Adrenal gland (tissue), 12 donors: ENCODE data around the gene CRYGC. TPM values are rescaled to one million over a fixed set of nuclear protein-coding genes. Genes with fewer than 3 reads are reported as not detected.
"Not testable (repeated sequence)": the region's sequence is repeated elsewhere in the genome, so short reads cannot be mapped to it uniquely, and the experiment has no call there.

Experiments used
- DNase-seq, 7 donors: peaks; one replicate each; pipeline ENCODE4 v3.0.0-alpha.2; 2019 to 2020
- H3K27ac ChIP-seq, 5 donors: fragments of 200-600 bp; sonication (generic) in 4 of 5; 1 replicate in 3 of 5; 2 replicates in 2 of 5; pipeline versions ENCODE4 v1.5.1 to v1.8.0; 2016 to 2020; ENCODE audit warnings: mild to moderate bottlenecking in 1 of 5
- H3K27me3 ChIP-seq: fragments of 200-600 bp; 2 replicates; pipeline ENCODE4 v1.8.0; 2021
- H3K36me3 ChIP-seq, 2 donors: fragments of 200-600 bp; replicated peaks in 1 of 2; 1 replicate in 1 of 2; 2 replicates in 1 of 2; pipeline versions ENCODE4 v1.5.1 to v1.8.0; 2018 to 2022
- H3K4me1 ChIP-seq, 2 donors: fragments of 200-600 bp; replicated peaks in 1 of 2; 1 replicate in 1 of 2; 2 replicates in 1 of 2; pipeline versions ENCODE4 v1.5.1 to v1.8.0; 2018 to 2021
- H3K4me3 ChIP-seq, 4 donors: fragments of 200-600 bp; sonication (generic) in 3 of 4; one replicate each; pipeline ENCODE4 v1.5.1; 2016 to 2018
- H3K9me3 ChIP-seq, 3 donors: fragments of 200-600 bp; sonication (generic) in 1 of 3; replicated peaks in 1 of 3; 1 replicate in 2 of 3; 2 replicates in 1 of 3; pipeline versions ENCODE4 v1.5.1 to v1.8.0; 2016 to 2021
- CTCF ChIP-seq, 6 experiments: fragments of 450-650 bp in 4 of 6; fragments of 200-600 bp in 2 of 6; sonication (generic) in 1 of 6; IDR thresholded peaks; 1 replicate in 5 of 6; 2 replicates in 1 of 6; pipeline versions ENCODE4 v1.5.1 to v1.8.0; 2016 to 2021; ENCODE audit warnings: antibody characterized with exemption in 6 of 6, mild to moderate bottlenecking in 2 of 6, moderate library complexity in 1 of 6
- POLR2A ChIP-seq, 2 donors: fragments of 450-650 bp; IDR thresholded peaks; one replicate each; pipeline ENCODE4 v1.6.1; 2017; ENCODE audit warnings: antibody characterized with exemption in 2 of 2, mild to moderate bottlenecking in 2 of 2, moderate library complexity in 1 of 2
- WGBS, 4 donors: extraction: QIAGEN DNeasy Blood & Tissue Kit in 2 of 4; methylation state at CpG; one replicate each; pipeline versions ENCODE4 v1.1.5 to v1.1.7; 2013 to 2017; 5-methylcytosine and 5-hydroxymethylcytosine counted together
- intact Hi-C, 2 donors: fragments of 100-400 bp; cut with DNase I; formaldehyde crosslinking; loops; one replicate each; pipeline versions ENCODE4 v1.14.1 to v1.15.0; 2022 to 2023
- polyA plus RNA-seq, 3 donors: library from polyadenylated mRNA; stranded (reverse); fragments of 200-250 nt in 2 of 3; fragments of 350-450 nt in 1 of 3; fragmentation: Illumina TruSeq in 1 of 3; extraction: RNeasy Lipid Tissue Mini Kit (QIAGEN cat#74804) in 1 of 3; gene quantifications; one replicate each; pipeline ENCODE4 v1.2.3, GENCODE V29; 2013 to 2014
- total RNA-seq, 9 donors: library from RNA; depleted of rRNA in 4 of 9; stranded (reverse); fragments of >200 nt in 4 of 9; fragments of 120-200 nt in 1 of 9; fragmentation: NEBNext Ultra II Directional in 1 of 9; extraction: Animal tissue kit (Norgen Biotek cat#: 25700) in 1 of 9; gene quantifications; one replicate each; pipeline versions ENCODE4 v1.1.0 to v1.2.4, GENCODE V29; 2013 to 2023
- donor health status: healthy with polysubstance abuse.
- donor health status: Bipolar disorder and iron deficiency.
- donor health status: DM: yes; HTN: yes; CAD: no.
- donor health status: DM: no; HTN: no; CAD: no.
- donor health status: DM: no; HTN: no; CAD: no.
- donor health status: DM: yes; HTN: yes; CAD: no.

CRYGC gene
- total and polyA plus RNA-seq, 12 donors, result not detected

GRCh38 chr2:208128136-208128535 is 1.5 kb downstream of the CRYGC start:
- H3K27ac ChIP-seq, result no peak overlapping the region

DNA sequence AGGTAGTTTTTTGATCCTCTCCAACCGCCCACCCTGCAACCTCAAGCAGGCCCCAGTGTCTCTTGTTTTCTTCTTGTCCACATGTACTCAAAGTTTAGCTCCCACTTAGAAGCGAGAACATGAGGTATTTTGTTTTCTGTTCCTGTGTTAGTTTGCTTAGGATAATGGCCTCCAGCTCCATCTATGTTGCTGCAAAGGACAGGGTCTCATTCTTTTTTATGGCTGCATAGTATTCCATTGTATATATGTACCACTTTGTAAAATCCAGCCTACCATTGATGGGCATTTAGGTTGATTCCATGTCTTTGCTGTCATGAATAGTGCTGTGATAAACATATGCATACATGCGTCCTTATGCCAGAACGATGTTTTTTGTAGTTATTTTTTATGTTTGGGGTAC is 2.5 kb downstream of the CRYGC start:
- H3K27ac ChIP-seq, result no peak overlapping the region
- no peaks in the 10 kb centered on the region for H3K9me3 ChIP-seq
- peaks cover 0 to 4% of the 10 kb centered on the region in 2 donors for H3K4me1 ChIP-seq
- H3K27me3 ChIP-seq, result peaks cover 23% of the 10 kb centered on the region
- no peaks in the 10 kb centered on the region for H3K36me3 ChIP-seq
- no peak for DNase-seq
- no peak for TF ChIP-seq CTCF (IDR thresholded peaks at IDR 0.05)
- TF ChIP-seq POLR2A (IDR thresholded peaks at IDR 0.05), result no peak
- no peak overlapping the region for H3K4me3 ChIP-seq
- intact Hi-C loops, result no loop called here
- WGBS, 4 donors, result 83 to 96% (median 89%) methylated on average over 4 of the region's 4 CpGs

More at GRCh38 chr2:208128136-208128535, 1.5 kb downstream of the CRYGC start:
- DNase-seq, result no peak
- intact Hi-C loops, result no loop called here
- Histone ChIP-seq H3K4me1 (peaks cover 0 to 4% of the 10 kb centered on the region in 2 donors), H3K4me3 (no peak overlapping the region), H3K9me3 (no peaks in the 10 kb centered on the region), H3K36me3 (no peaks in the 10 kb centered on the region), H3K27me3 (peaks cover 18% of the 10 kb centered on the region)
- TF ChIP-seq POLR2A (IDR thresholded peaks at IDR 0.05) (no peak), CTCF (IDR thresholded peaks at IDR 0.05) (no peak)
- WGBS, 4 donors, result 94 to 97% (median 94%) methylated on average over 12 of the region's 12 CpGs

DNA sequence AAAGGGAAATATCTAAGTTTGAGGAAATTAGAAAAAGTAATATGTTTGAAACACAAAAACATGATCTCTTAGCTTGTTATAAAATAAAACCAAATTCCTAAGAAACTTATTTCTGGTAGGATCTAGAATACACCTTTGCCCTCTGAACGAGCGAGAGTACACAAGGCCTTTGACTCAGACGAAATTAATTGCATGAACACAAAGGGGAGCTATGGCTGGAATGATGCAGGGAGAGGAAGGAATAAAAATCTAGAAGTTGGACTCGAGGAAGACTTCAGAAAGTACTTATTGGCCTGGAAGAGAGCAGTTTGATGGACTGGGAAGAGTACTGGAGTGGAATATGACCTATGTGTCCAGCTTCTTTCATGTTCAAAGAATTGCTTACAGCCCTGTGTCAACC is 4.4 kb downstream of the CRYGC start:
- Histone ChIP-seq H3K36me3 (no peaks in the 10 kb centered on the region), H3K4me1 (peaks cover 0 to 4% of the 10 kb centered on the region in 2 donors), H3K9me3 (no peaks in the 10 kb centered on the region), H3K27ac (no peak overlapping the region), H3K4me3 (no peak overlapping the region), H3K27me3 (peaks cover 23% of the 10 kb centered on the region)
- no peak for DNase-seq
- intact Hi-C loops, result no loop called here
- 82 to 87% (median 84%) methylated on average over 4 of the region's 4 CpGs for WGBS, 4 donors
- TF ChIP-seq CTCF (IDR thresholded peaks at IDR 0.05) (no peak), POLR2A (IDR thresholded peaks at IDR 0.05) (no peak)

DNA sequence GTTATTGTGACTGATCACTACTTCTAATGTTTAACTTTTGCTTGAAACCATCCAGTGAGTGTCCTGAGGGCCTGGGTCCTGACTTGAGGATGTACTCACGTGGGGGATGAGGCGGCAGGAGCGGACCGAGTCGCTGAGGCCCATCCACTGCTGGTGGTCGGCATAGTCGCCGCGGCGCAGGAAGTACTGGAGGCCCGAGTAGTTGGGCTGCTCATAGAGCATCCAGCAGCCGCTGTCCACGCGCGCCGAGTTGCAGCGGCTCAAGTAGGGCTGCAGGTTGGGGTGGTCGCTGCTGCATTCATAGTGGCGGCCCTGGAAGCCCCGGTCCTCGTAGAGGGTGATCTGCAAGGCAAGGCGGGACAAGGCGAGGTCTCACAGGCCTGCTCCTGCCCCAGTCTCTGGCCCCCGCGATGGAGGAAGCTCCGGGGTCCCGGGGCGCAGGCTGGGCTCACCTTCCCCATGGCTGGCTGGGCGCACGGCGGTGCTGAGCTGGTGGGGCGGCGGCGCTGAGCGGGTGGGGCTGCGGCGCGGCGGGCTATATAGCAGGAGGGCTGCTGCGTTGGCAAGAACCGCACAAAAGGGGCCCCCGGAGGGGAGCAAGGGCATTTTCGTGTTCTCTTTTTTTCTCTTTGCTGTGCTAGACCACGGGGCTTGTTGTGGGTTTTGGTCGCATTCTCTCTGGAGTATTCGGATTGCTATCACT is 5.5 kb downstream of the CRYGC start, which contains the start of gene CRYGD:
TSS of gene CRYGD (minus strand) at position 512 of the 703 bp plus-strand sequence. CDS start at position 461, 51 bp downstream.
- H3K4me3 ChIP-seq, result peak within 1 kb of the TSS in 1 of 4 donors; percentile 34
- intact Hi-C loops, H3K36me3 ChIP-seq, H3K4me1 ChIP-seq, DNase-seq, H3K9me3 ChIP-seq, H3K27ac ChIP-seq: not testable (repeated sequence)
- WGBS, 4 donors, result 11 to 20% (median 12%) methylated on average over 19 to 46 of the region's 46 CpGs
- peaks cover 23% of the 10 kb centered on the region for H3K27me3 ChIP-seq

DNA sequence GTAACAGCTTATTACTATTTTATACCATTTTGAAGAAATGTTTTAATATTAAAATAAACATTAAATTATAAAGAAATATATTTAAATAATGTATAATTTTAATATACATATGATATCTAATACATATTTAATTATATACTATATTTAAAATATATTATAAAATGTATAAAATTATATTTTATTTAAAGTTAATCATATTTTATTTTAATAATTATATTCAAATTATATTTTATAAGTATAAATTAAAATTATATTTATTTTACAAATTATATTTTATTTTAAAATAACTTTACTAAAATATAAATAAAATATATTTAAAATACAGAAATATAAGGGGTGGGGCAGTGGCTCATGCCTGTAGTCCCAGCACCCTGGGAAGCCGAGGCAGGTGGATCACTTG is 7.4 kb downstream of the CRYGC start:
- WGBS, 4 donors, result 80 to 98% (median 89%) methylated on average over 1 of the region's 1 CpG
- no peak for TF ChIP-seq CTCF (IDR thresholded peaks at IDR 0.05)
- no peak for TF ChIP-seq POLR2A (IDR thresholded peaks at IDR 0.05)
- no peak for DNase-seq

More for the DNA sequence above, 7.4 kb downstream of the CRYGC start:
- no peaks in the 10 kb centered on the region for H3K36me3 ChIP-seq
- peaks cover 23% of the 10 kb centered on the region for H3K27me3 ChIP-seq
- no peak overlapping the region for H3K4me3 ChIP-seq
- intact Hi-C loops, result no loop called here
- peaks cover 0 to 4% of the 10 kb centered on the region in 2 donors for H3K4me1 ChIP-seq
- no peak overlapping the region for H3K27ac ChIP-seq
- no peaks in the 10 kb centered on the region for H3K9me3 ChIP-seq
